Naive thymus-derived CD4-positive, alpha-beta T cell (primary cell): ENCODE data around the gene TBC1D3B. TPM values are rescaled to one million over a fixed set of nuclear protein-coding genes. Genes with fewer than 3 reads are reported as not detected.

Experiments used
- ATAC-seq: fragments of 150-1000 bp; cut with Tn5 transposase; 2 replicates; pipeline ENCODE4 v1.10.0; 2021; ENCODE audit warnings: mild to moderate bottlenecking, moderate library complexity
- CTCF ChIA-PET: fragments of 350-600 bp; sonication (Branson Sonifier 250); formaldehyde crosslinking; loops from one replicate; lab custom pipeline; 2021; ENCODE audit warnings: antibody characterized with exemption; lab: Charles Lee
- POLR2A ChIA-PET: fragments of 350-600 bp; sonication (Branson Sonifier 250); formaldehyde crosslinking; loops from one replicate; lab custom pipeline; 2021; ENCODE audit warnings: antibody characterized with exemption, inconsistent platforms; lab: Charles Lee
- DNase-seq, 9 donors: peaks; one replicate each; pipeline versions ENCODE4 v3.0.0 to v3.0.0-alpha.2; 2020 to 2022; ENCODE audit warnings: mixed read lengths in 1 of 9
- H3K27ac ChIP-seq: one replicate; pipeline ENCODE4 v1.7.0; 2013; ENCODE audit warnings: mild to moderate bottlenecking, low read depth, low read length, moderate library complexity
- H3K27me3 ChIP-seq, 2 donors: one replicate each; pipeline ENCODE4 v1.7.0; 2013; ENCODE audit warnings: low read length in 2 of 2, mild to moderate bottlenecking in 2 of 2, moderate library complexity in 2 of 2; ENCODE audit not compliant: control insufficient read depth in 2 of 2, insufficient read depth in 2 of 2
- H3K36me3 ChIP-seq, 3 experiments: 1 replicate in 2 of 3; 2 replicates in 1 of 3; pipeline ENCODE4 v1.7.0; 2013; ENCODE audit warnings: low read length in 3 of 3, mild to moderate bottlenecking in 3 of 3, moderate library complexity in 1 of 3; ENCODE audit not compliant: insufficient read depth in 3 of 3, control insufficient read depth in 2 of 3
- H3K4me1 ChIP-seq, 2 donors: one replicate each; pipeline ENCODE4 v1.7.0; 2013; ENCODE audit warnings: low read length in 2 of 2, mild to moderate bottlenecking in 2 of 2, moderate library complexity in 1 of 2; ENCODE audit not compliant: control insufficient read depth in 2 of 2, insufficient read depth in 2 of 2
- H3K4me3 ChIP-seq: 2 replicates; pipeline ENCODE4 v1.7.0; 2013; ENCODE audit warnings: mild to moderate bottlenecking, low read length
- H3K9me3 ChIP-seq, 3 experiments: 1 replicate in 2 of 3; 2 replicates in 1 of 3; pipeline ENCODE4 v1.7.0; 2013; ENCODE audit warnings: low read length in 3 of 3; ENCODE audit not compliant: control insufficient read depth in 2 of 3
- H3K27ac Mint-ChIP-seq, 9 donors: one replicate each; pipeline ENCODE4 v1.8.0; 2020 to 2022; ENCODE audit warnings: mixed read lengths in 9 of 9, mild to moderate bottlenecking in 8 of 9, moderate library complexity in 5 of 9, inconsistent platforms in 2 of 9
- H3K27me3 Mint-ChIP-seq, 5 donors: one replicate each; pipeline ENCODE4 v1.8.0; 2021 to 2022; ENCODE audit warnings: mixed read lengths in 5 of 5, mild to moderate bottlenecking in 1 of 5
- H3K36me3 Mint-ChIP-seq, 5 donors: one replicate each; pipeline ENCODE4 v1.8.0; 2020 to 2022; ENCODE audit warnings: mixed read lengths in 5 of 5, mild to moderate bottlenecking in 3 of 5, inconsistent platforms in 1 of 5
- H3K4me1 Mint-ChIP-seq, 7 donors: one replicate each; pipeline ENCODE4 v1.8.0; 2020 to 2022; ENCODE audit warnings: mixed read lengths in 7 of 7, mild to moderate bottlenecking in 3 of 7, inconsistent platforms in 1 of 7
- H3K4me3 Mint-ChIP-seq, 10 donors: one replicate each; pipeline ENCODE4 v1.8.0; 2020 to 2022; ENCODE audit warnings: mild to moderate bottlenecking in 10 of 10, mixed read lengths in 10 of 10, moderate library complexity in 6 of 10, inconsistent platforms in 2 of 10
- H3K9me3 Mint-ChIP-seq, 11 donors: one replicate each; pipeline ENCODE4 v1.8.0; 2020 to 2022; ENCODE audit warnings: mixed read lengths in 11 of 11, mild to moderate bottlenecking in 4 of 11, inconsistent platforms in 1 of 11, moderate library complexity in 1 of 11
- intact Hi-C, 2 donors: fragments of 100-400 bp; cut with micrococcal nuclease; formaldehyde crosslinking; loops; one replicate each; pipeline ENCODE4 v1.15.1; 2023
- polyA plus RNA-seq, 2 donors: library from polyadenylated mRNA; unstranded; fragments of 300-500 nt; fragmentation: Illumina TruSeq; gene quantifications; one replicate each; pipeline ENCODE4 v1.2.3, GENCODE V29; 2021
- total RNA-seq, 6 experiments: library from RNA in 5 of 6; stranded (reverse) in 5 of 6; gene quantifications; 1 replicate in 5 of 6; 2 replicates in 1 of 6; pipeline ENCODE4 v1.2.3 and lab custom pipeline; 2021 to 2026

Gene TBC1D3B
- total and polyA plus RNA-seq, 7 experiments from 2014 or later, result 4.0 to 13.3 (median 9.7) TPM; not detected in 2

DNA sequence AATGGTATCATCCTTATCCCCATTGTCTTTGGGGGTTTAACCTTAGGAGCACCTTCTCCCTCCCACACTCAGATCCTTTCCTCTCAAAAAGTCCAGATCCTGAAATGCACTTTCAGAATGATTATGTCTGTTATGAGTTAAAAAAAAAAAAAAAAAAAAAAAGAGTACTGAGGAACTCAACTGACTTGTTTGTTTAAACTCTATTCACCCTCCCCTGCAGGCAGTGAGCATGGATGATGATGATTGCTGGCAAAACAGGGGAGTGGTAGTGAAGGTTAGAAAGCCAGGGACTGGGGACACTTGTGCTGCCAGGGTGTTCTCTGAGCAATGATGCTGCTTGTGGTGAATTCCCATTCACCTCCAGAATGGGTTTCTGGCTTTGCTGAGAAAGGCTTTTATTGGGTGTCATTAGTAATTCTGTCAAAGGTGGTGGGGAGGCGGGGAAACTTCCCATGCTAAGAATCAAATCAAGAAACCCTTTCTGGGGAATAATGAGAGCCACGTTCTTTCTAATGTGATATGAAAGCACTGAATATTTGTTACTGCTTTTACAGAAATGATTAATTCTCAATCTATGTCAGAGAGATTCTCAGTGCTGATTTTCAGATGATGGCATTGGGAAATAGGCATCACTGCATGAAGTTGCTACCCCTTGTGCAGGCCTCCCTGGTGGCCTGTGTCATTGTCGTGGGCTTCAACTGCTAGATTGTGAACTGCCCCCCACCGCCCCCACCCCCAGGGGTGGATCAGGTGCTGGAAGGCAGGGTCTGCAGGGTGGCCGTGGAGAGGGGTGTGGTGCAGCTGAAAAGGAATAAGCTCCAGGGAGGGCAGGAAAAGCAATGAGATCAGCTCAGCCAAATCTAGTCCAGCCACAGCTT is 58.7 kb downstream of the TBC1D3B start:
- Histone ChIP-seq H3K9me3 (no peaks in the 10 kb centered on the region), H3K4me1 (no peaks in the 10 kb centered on the region), H3K4me3 (no peak overlapping the region), H3K27ac (no peak overlapping the region), H3K27me3 (no peaks in the 10 kb centered on the region), H3K36me3 (no peaks in the 10 kb centered on the region)
- H3K4me3 Mint-ChIP-seq, result no peak overlapping the region
- H3K9me3 Mint-ChIP-seq, result peaks cover 0 to 8% (median 1%) of the 10 kb centered on the region in 11 donors
- ChIA-PET CTCF (interaction anchor here (1.2 kb wide), 1 partner anchor 29 kb away, joined by 5 read pairs; no protein-coding TSS in a partner anchor), POLR2A (no interaction called here)
- H3K27ac Mint-ChIP-seq, result no peak overlapping the region
- H3K27me3 Mint-ChIP-seq, result peaks cover 0 to 20% (median 11%) of the 10 kb centered on the region in 5 donors
- no peak for ATAC-seq
- DNase-seq, result no peak
- no peaks in the 10 kb centered on the region for H3K4me1 Mint-ChIP-seq
- no peaks in the 10 kb centered on the region for H3K36me3 Mint-ChIP-seq
- intact Hi-C loops, result loop anchor here in 1 of 2 donors (10.0 kb wide), 1 partner anchor 67 kb away; no protein-coding TSS in a partner anchor

Other genes starting within 250 kb of the TBC1D3B start
- 1 to 10 TPM in 1 of 5 experiments, not detected in 4; 6.9 TPM for gene RDM1, start 245.9 kb downstream of the TBC1D3B start, total RNA-seq
- under 1 TPM in 1 of 2 donors, not detected in 1; 0.39 TPM for gene RDM1, start 245.9 kb downstream of the TBC1D3B start, polyA plus RNA-seq
- gene LYZL6, start 232.9 kb downstream of the TBC1D3B start, total RNA-seq, result not detected
- not detected for gene LYZL6, start 232.9 kb downstream of the TBC1D3B start, polyA plus RNA-seq
- not detected for gene CCL16, start 195.1 kb downstream of the TBC1D3B start, total RNA-seq
- not detected for gene CCL16, start 195.1 kb downstream of the TBC1D3B start, polyA plus RNA-seq
- not detected for gene CCL14, start 189.9 kb downstream of the TBC1D3B start, total RNA-seq
- gene CCL14, start 189.9 kb downstream of the TBC1D3B start, polyA plus RNA-seq, result not detected
- gene CCL15, start 175.1 kb downstream of the TBC1D3B start, total RNA-seq, result not detected
- gene CCL15, start 175.1 kb downstream of the TBC1D3B start, polyA plus RNA-seq, result not detected
- gene CCL23, start 158.7 kb downstream of the TBC1D3B start, total RNA-seq, result not detected
- gene CCL23, start 158.7 kb downstream of the TBC1D3B start, polyA plus RNA-seq, result not detected
- gene CCL18, start 112.4 kb downstream of the TBC1D3B start, total RNA-seq, result not detected
- not detected for gene CCL18, start 112.4 kb downstream of the TBC1D3B start, polyA plus RNA-seq
- gene CCL3, start 86.5 kb downstream of the TBC1D3B start, total RNA-seq, result 10 to 100 TPM in 3 of 5 experiments, 1 to 10 TPM in 2; 1.6 to 72.5 (median 44.0) TPM
- gene CCL3, start 86.5 kb downstream of the TBC1D3B start, polyA plus RNA-seq, result not detected
- gene CCL4, start 72.8 kb downstream of the TBC1D3B start, total RNA-seq, result 10 to 100 TPM in 3 of 5 experiments, 1 to 10 TPM in 2; 1.6 to 35.6 (median 12.8) TPM
- under 1 TPM; 0.74 to 0.96 TPM for gene CCL4, start 72.8 kb downstream of the TBC1D3B start, polyA plus RNA-seq
- gene CCL3L1, start 20.1 kb upstream of the TBC1D3B start, total RNA-seq, result 10 to 100 TPM in 2 of 5 experiments, 1 to 10 TPM in 1, under 1 TPM in 1, not detected in 1; 0.70 to 57.5 (median 17.7) TPM
- gene CCL3L1, start 20.1 kb upstream of the TBC1D3B start, polyA plus RNA-seq, result not detected
- gene CCL4L2, start 34.4 kb upstream of the TBC1D3B start, total RNA-seq, result 10 to 100 TPM in 1 of 5 experiments, 1 to 10 TPM in 2, not detected in 2; 5.3 to 10.0 (median 9.7) TPM
- gene CCL4L2, start 34.4 kb upstream of the TBC1D3B start, polyA plus RNA-seq, result not detected
- 1 to 10 TPM in 1 of 5 experiments, under 1 TPM in 4; 0.16 to 1.1 (median 0.59) TPM for gene TBC1D3I, start 87.9 kb upstream of the TBC1D3B start, total RNA-seq
- under 1 TPM in 1 of 2 donors, not detected in 1; 0.19 TPM for gene TBC1D3I, start 87.9 kb upstream of the TBC1D3B start, polyA plus RNA-seq
- not detected for gene TBC1D3G, start 147.2 kb upstream of the TBC1D3B start, total RNA-seq
- gene TBC1D3G, start 147.2 kb upstream of the TBC1D3B start, polyA plus RNA-seq, result not detected
- not detected for gene TBC1D3H, start 211.8 kb upstream of the TBC1D3B start, total RNA-seq
- gene TBC1D3H, start 211.8 kb upstream of the TBC1D3B start, polyA plus RNA-seq, result not detected